Fibroblast of lung (primary cell): Measurements from ENCODE around the gene DNHD1. TPM values are rescaled to one million over a fixed set of nuclear protein-coding genes. Genes with fewer than 3 reads are reported as not detected.

ENCODE experiments used
- DNase-seq, 2 donors: peaks; one replicate each; pipeline versions ENCODE4 v3.0.0 to v3.0.0-alpha.2; 2010; ENCODE audit warnings: low read depth in 2 of 2
- H2AFZ ChIP-seq: 2 replicates; pipeline ENCODE4 v1.5.1; 2012; ENCODE audit warnings: low read length, control low read depth, inconsistent platforms
- H3K27ac ChIP-seq: 2 replicates; pipeline ENCODE4 v1.5.1; 2011; ENCODE audit warnings: low read length, control low read depth; ENCODE audit not compliant: insufficient read depth
- H3K27me3 ChIP-seq: 2 replicates; pipeline ENCODE4 v1.5.1; 2011; ENCODE audit warnings: mild to moderate bottlenecking, low read length; ENCODE audit not compliant: control insufficient read depth, insufficient read depth
- H3K36me3 ChIP-seq: 2 replicates; pipeline ENCODE4 v1.5.1; 2011; ENCODE audit warnings: low read length; ENCODE audit not compliant: control insufficient read depth, insufficient read depth
- H3K4me1 ChIP-seq: 2 replicates; pipeline ENCODE4 v1.5.1; 2011; ENCODE audit warnings: low read length; ENCODE audit not compliant: control insufficient read depth, insufficient read depth; ENCODE audit errors: extremely low read depth
- H3K4me2 ChIP-seq: 2 replicates; pipeline ENCODE4 v1.5.1; 2011; ENCODE audit warnings: low read length, control low read depth; ENCODE audit not compliant: insufficient read depth; ENCODE audit errors: extremely low read depth
- H3K4me3 ChIP-seq, 4 experiments: fragments of 200-600 bp in 1 of 4; sonication (generic) in 1 of 4; replicated peaks in 1 of 4; 2 replicates each; pipeline ENCODE4 v1.5.1; 2011 to 2016; ENCODE audit warnings: low read length in 4 of 4, low read depth in 3 of 4, mild to moderate bottlenecking in 3 of 4, control low read depth in 2 of 4, inconsistent platforms in 1 of 4, mixed read lengths in 1 of 4; ENCODE audit not compliant: insufficient read depth in 1 of 4; ENCODE audit errors: control extremely low read depth in 1 of 4
- H3K79me2 ChIP-seq: 2 replicates; pipeline ENCODE4 v1.5.1; 2012; ENCODE audit warnings: mild to moderate bottlenecking, low read length, inconsistent platforms; ENCODE audit not compliant: control insufficient read depth, insufficient read depth
- H3K9ac ChIP-seq: 2 replicates; pipeline ENCODE4 v1.5.1; 2011; ENCODE audit warnings: mild to moderate bottlenecking, low read length, control low read depth; ENCODE audit not compliant: insufficient read depth
- H3K9me3 ChIP-seq: 2 replicates; pipeline ENCODE4 v1.5.1; 2012; ENCODE audit warnings: low read depth, low read length; ENCODE audit not compliant: control insufficient read depth, insufficient read depth
- H4K20me1 ChIP-seq: 2 replicates; pipeline ENCODE4 v1.5.1; 2011; ENCODE audit warnings: low read length; ENCODE audit not compliant: control insufficient read depth, insufficient read depth; ENCODE audit errors: extremely low read depth
- CTCF ChIP-seq, 2 donors: IDR thresholded peaks in 1 of 2; conservative IDR thresholded peaks in 1 of 2; 1 replicate in 1 of 2; 2 replicates in 1 of 2; pipeline ENCODE4 v1.5.1; 2011 to 2012; ENCODE audit warnings: low read length in 2 of 2, control low read depth in 1 of 2, inconsistent platforms in 1 of 2, low read depth in 1 of 2, mild to moderate bottlenecking in 1 of 2
- EZH2 ChIP-seq: IDR thresholded peaks from 2 replicates; pipeline ENCODE4 v1.5.1; 2012; ENCODE audit warnings: low read length, control low read depth, mild to moderate bottlenecking; ENCODE audit errors: missing control alignments
- polyA plus RNA-seq, 2 donors: library from polyadenylated mRNA; depleted of rRNA in 1 of 2; stranded (reverse) in 1 of 2; unstranded in 1 of 2; fragments of >200 nt; gene quantifications; 2 replicates each; pipeline ENCODE4 v1.2.1, GENCODE V29; 2011 to 2012; ENCODE audit warnings: missing spikeins in 1 of 2
- total RNA-seq: library from RNA; depleted of rRNA; stranded (reverse); fragments of >200 nt; gene quantifications from 2 replicates; pipeline ENCODE4 v1.2.1, GENCODE V29; 2014

The DNHD1 gene
- total and polyA plus RNA-seq, 2 donors (not counting 1 experiment from before 2014, with no cell fraction given) = 2.2 to 14.7 TPM

- DNase-seq = no peak
- H3K79me2 ChIP-seq = peaks cover 44% of the 10 kb centered on the region
- H3K36me3 ChIP-seq = peaks cover 17% of the 10 kb centered on the region
- no peaks in the 10 kb centered on the region for H4K20me1 ChIP-seq
- H3K4me2 ChIP-seq = peak overlapping the region; percentile 98
- TF ChIP-seq EZH2 = no peak
- TF ChIP-seq CTCF (conservative IDR thresholded peaks at IDR 0.05 in 1 of 2, IDR thresholded peaks at IDR 0.05 in 1 of 2; ENCODE audit: low read depth in 1 of 2, low read length in 2 of 2) = no peak
- H2AFZ ChIP-seq = no peak overlapping the region
- H3K9ac ChIP-seq = peak overlapping the region; percentile 94
- peak overlapping the region; percentile 71 to 89 (median 86) for H3K4me3 ChIP-seq
- H3K27me3 ChIP-seq = no peaks in the 10 kb centered on the region
- peak overlapping the region; percentile 99 for H3K27ac ChIP-seq
- peaks cover 14% of the 10 kb centered on the region for H3K4me1 ChIP-seq
- H3K9me3 ChIP-seq = no peaks in the 10 kb centered on the region
These were observed 14.6 kb upstream of the DNHD1 start for GRCh38 chr11:6482441-6482840.

GRCh38 chr11:6483015-6483414 is 14.1 kb upstream of the DNHD1 start:
- no peak overlapping the region for H2AFZ ChIP-seq
- H3K79me2 ChIP-seq = peaks cover 44% of the 10 kb centered on the region
- no peak for DNase-seq
- peaks cover 12% of the 10 kb centered on the region for H3K36me3 ChIP-seq
- H3K4me3 ChIP-seq = no peak overlapping the region
- peak overlapping the region; percentile 98 for H3K4me2 ChIP-seq
- H4K20me1 ChIP-seq = no peaks in the 10 kb centered on the region
- H3K4me1 ChIP-seq = peaks cover 14% of the 10 kb centered on the region
- H3K9ac ChIP-seq = no peak overlapping the region
- H3K9me3 ChIP-seq = no peaks in the 10 kb centered on the region
- TF ChIP-seq EZH2 = no peak
- no peak for TF ChIP-seq CTCF (conservative IDR thresholded peaks at IDR 0.05 in 1 of 2, IDR thresholded peaks at IDR 0.05 in 1 of 2; ENCODE audit: low read depth in 1 of 2, low read length in 2 of 2)
- no peaks in the 10 kb centered on the region for H3K27me3 ChIP-seq
- H3K27ac ChIP-seq = peak overlapping the region; percentile 99

DNA sequence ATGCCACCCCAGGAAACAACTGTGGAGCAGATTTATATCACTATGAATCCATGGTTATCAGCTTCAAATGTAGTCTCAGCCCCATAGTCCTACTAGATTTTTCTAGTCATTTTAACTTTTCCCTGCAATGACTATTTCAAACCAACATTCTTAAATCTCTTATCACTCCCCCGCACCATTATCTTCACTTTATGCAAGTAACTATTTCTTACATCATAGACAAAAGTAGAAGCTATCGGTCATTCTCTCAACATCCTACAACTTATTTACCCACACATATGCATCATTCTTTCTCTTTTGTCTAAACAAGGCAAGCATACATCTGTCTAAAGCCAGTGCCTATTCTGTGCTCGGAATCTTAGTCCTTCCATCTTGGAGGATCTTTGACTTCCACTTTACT is 11.4 kb upstream of the DNHD1 start:
- Histone ChIP-seq H3K79me2 (peaks cover 28% of the 10 kb centered on the region), H3K9me3 (no peaks in the 10 kb centered on the region)

More for the DNA sequence above, 11.4 kb upstream of the DNHD1 start:
- Histone ChIP-seq H3K27ac (no peak overlapping the region), H4K20me1 (no peaks in the 10 kb centered on the region), H3K4me2 (no peak overlapping the region), H3K9ac (no peak overlapping the region), H3K27me3 (no peaks in the 10 kb centered on the region), H3K36me3 (peaks cover 10% of the 10 kb centered on the region), H3K4me1 (peaks cover 9% of the 10 kb centered on the region), H2AFZ (no peak overlapping the region), H3K4me3 (no peak overlapping the region)
- no peak for TF ChIP-seq EZH2
- DNase-seq = no peak
